Measurements from ENCODE around the gene GNA12. TPM values are rescaled to one million over a fixed set of nuclear protein-coding genes. Genes with fewer than 3 reads are reported as not detected.

GNA12 gene
- total and polyA plus RNA-seq, 4 donors, result 3.7 to 19.0 (median 11.3) TPM

DNA sequence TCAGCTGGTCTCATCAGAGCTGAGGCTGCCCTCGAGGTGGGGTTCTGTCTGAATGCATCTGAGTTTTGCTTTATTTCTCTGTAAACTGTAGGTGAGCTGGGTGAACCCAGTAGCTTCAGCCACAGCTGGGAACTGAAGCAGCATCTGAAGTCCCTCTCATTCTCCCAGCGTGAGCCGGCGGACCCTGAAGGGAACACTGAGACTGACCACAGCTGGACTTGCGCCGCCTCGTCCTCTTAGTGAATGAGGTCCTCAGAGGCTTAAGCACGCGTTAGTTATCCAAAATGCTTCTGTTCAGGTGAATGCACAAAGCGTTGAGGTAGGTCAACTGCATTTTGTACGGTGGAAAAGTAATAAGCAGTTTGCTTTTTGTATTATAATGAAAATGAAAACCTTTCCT is 79.5 kb downstream of the GNA12 start:
- 99% methylated on average over 11 of the region's 11 CpGs for WGBS

DNA sequence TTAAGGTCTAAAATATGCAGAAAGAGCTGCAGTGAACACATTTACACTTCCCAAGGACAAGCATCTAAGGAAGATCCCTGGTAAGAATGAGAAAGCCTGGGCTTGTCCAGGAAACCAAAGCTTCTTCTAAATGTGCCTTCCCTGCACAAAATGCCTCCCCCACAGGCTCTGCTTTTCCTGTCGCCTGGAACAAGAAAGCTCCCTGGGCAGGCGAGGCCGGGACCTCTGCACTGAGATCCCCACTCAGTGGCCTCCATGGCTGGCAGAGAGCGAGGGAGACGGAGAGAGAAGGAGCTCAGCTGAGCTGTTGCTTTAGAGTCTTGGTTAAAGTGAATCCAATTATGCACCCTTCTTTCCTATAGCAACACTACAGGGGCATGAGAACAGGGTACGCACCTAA is 80.5 kb downstream of the GNA12 start:
- no peaks in the 10 kb centered on the region for H3K4me1 ChIP-seq (ENCODE audit: control insufficient read depth in 4 of 4, insufficient read depth in 4 of 4, low read length in 3 of 4)
- peak overlapping the region; percentile 0 to 70 for H3K27ac ChIP-seq (ENCODE audit: low read depth in 1 of 2, low read length in 2 of 2)
- WGBS, result 81% methylated on average over 6 of the region's 6 CpGs
- no peaks in the 10 kb centered on the region for H3K36me3 ChIP-seq (ENCODE audit: control insufficient read depth in 4 of 4, insufficient read depth in 3 of 4, low read depth in 1 of 4, low read length in 3 of 4)
- no peak for DNase-seq (ENCODE audit: low spot score)
- no peaks in the 10 kb centered on the region for H3K27me3 ChIP-seq (ENCODE audit: control insufficient read depth in 4 of 4, insufficient read depth in 4 of 4, low read length in 3 of 4)
- TF ChIP-seq FOXA2 (IDR thresholded peaks at IDR 0.05) (no peak), FOXA1 (IDR thresholded peaks at IDR 0.05) (no peak), TAF1 (conservative IDR thresholded peaks at IDR 0.05) (no peak), HNF4G (IDR thresholded peaks at IDR 0.05) (no peak), GABPA (IDR thresholded peaks at IDR 0.05 in 1 of 2, conservative IDR thresholded peaks at IDR 0.05 in 1 of 2) (no peak), EGR1 (IDR thresholded peaks at IDR 0.05; ENCODE audit: low read depth in 2 of 2) (no peak), YY1 (IDR thresholded peaks at IDR 0.05) (no peak), RXRA (IDR thresholded peaks at IDR 0.05) (no peak), SP1 (IDR thresholded peaks at IDR 0.05) (no peak), RAD21 (IDR thresholded peaks at IDR 0.05) (no peak), HNF4A (conservative IDR thresholded peaks at IDR 0.05) (no peak)
- TF ChIP-seq, protein P1, sequence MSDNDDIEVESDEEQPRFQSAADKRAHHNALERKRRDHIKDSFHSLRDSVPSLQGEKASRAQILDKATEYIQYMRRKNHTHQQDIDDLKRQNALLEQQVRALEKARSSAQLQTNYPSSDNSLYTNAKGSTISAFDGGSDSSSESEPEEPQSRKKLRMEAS (IDR thresholded peaks at IDR 0.05), result no peak
- TF ChIP-seq, protein P2, sequence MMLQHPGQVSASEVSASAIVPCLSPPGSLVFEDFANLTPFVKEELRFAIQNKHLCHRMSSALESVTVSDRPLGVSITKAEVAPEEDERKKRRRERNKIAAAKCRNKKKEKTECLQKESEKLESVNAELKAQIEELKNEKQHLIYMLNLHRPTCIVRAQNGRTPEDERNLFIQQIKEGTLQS (IDR thresholded peaks at IDR 0.05), result no peak
- TF ChIP-seq, protein P3, sequence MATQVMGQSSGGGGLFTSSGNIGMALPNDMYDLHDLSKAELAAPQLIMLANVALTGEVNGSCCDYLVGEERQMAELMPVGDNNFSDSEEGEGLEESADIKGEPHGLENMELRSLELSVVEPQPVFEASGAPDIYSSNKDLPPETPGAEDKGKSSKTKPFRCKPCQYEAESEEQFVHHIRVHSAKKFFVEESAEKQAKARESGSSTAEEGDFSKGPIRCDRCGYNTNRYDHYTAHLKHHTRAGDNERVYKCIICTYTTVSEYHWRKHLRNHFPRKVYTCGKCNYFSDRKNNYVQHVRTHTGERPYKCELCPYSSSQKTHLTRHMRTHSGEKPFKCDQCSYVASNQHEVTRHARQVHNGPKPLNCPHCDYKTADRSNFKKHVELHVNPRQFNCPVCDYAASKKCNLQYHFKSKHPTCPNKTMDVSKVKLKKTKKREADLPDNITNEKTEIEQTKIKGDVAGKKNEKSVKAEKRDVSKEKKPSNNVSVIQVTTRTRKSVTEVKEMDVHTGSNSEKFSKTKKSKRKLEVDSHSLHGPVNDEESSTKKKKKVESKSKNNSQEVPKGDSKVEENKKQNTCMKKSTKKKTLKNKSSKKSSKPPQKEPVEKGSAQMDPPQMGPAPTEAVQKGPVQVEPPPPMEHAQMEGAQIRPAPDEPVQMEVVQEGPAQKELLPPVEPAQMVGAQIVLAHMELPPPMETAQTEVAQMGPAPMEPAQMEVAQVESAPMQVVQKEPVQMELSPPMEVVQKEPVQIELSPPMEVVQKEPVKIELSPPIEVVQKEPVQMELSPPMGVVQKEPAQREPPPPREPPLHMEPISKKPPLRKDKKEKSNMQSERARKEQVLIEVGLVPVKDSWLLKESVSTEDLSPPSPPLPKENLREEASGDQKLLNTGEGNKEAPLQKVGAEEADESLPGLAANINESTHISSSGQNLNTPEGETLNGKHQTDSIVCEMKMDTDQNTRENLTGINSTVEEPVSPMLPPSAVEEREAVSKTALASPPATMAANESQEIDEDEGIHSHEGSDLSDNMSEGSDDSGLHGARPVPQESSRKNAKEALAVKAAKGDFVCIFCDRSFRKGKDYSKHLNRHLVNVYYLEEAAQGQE (IDR thresholded peaks at IDR 0.05), result no peak
- TF ChIP-seq, protein P4, sequence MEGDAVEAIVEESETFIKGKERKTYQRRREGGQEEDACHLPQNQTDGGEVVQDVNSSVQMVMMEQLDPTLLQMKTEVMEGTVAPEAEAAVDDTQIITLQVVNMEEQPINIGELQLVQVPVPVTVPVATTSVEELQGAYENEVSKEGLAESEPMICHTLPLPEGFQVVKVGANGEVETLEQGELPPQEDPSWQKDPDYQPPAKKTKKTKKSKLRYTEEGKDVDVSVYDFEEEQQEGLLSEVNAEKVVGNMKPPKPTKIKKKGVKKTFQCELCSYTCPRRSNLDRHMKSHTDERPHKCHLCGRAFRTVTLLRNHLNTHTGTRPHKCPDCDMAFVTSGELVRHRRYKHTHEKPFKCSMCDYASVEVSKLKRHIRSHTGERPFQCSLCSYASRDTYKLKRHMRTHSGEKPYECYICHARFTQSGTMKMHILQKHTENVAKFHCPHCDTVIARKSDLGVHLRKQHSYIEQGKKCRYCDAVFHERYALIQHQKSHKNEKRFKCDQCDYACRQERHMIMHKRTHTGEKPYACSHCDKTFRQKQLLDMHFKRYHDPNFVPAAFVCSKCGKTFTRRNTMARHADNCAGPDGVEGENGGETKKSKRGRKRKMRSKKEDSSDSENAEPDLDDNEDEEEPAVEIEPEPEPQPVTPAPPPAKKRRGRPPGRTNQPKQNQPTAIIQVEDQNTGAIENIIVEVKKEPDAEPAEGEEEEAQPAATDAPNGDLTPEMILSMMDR (IDR thresholded peaks at IDR 0.05; ENCODE audit: low read depth, low read length, missing input control), result no peak
- TF ChIP-seq, protein P5, sequence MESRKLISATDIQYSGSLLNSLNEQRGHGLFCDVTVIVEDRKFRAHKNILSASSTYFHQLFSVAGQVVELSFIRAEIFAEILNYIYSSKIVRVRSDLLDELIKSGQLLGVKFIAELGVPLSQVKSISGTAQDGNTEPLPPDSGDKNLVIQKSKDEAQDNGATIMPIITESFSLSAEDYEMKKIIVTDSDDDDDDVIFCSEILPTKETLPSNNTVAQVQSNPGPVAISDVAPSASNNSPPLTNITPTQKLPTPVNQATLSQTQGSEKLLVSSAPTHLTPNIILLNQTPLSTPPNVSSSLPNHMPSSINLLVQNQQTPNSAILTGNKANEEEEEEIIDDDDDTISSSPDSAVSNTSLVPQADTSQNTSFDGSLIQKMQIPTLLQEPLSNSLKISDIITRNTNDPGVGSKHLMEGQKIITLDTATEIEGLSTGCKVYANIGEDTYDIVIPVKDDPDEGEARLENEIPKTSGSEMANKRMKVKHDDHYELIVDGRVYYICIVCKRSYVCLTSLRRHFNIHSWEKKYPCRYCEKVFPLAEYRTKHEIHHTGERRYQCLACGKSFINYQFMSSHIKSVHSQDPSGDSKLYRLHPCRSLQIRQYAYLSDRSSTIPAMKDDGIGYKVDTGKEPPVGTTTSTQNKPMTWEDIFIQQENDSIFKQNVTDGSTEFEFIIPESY (IDR thresholded peaks at IDR 0.05), result no peak
- no peak overlapping the region for H3K9ac ChIP-seq (ENCODE audit: low read depth in 1 of 2, low read length in 2 of 2)
- no peaks in the 10 kb centered on the region for H3K9me3 ChIP-seq (ENCODE audit: control insufficient read depth in 4 of 4, low read length in 3 of 4)
- no peak overlapping the region for H3K4me3 ChIP-seq (ENCODE audit: low read depth in 1 of 3, low read length in 3 of 3)

More for the DNA sequence above, 79.5 kb downstream of the GNA12 start:
- H3K4me3 ChIP-seq (ENCODE audit: low read depth in 1 of 3, low read length in 3 of 3), result no peak overlapping the region
- no peak overlapping the region for H3K27ac ChIP-seq (ENCODE audit: low read depth in 1 of 2, low read length in 2 of 2)
- H3K36me3 ChIP-seq (ENCODE audit: control insufficient read depth in 4 of 4, insufficient read depth in 3 of 4, low read depth in 1 of 4, low read length in 3 of 4), result no peaks in the 10 kb centered on the region
- no peaks in the 10 kb centered on the region for H3K27me3 ChIP-seq (ENCODE audit: control insufficient read depth in 4 of 4, insufficient read depth in 4 of 4, low read length in 3 of 4)
- TF ChIP-seq NR2F2 (IDR thresholded peaks at IDR 0.05), result no peak
- TF ChIP-seq, protein P4 (IDR thresholded peaks at IDR 0.05; ENCODE audit: low read depth, low read length, missing input control), result no peak
- TF ChIP-seq RXRA (IDR thresholded peaks at IDR 0.05), result no peak
- TF ChIP-seq, protein P5 (IDR thresholded peaks at IDR 0.05), result no peak
- TF ChIP-seq FOXA1 (IDR thresholded peaks at IDR 0.05), result no peak
- no peaks in the 10 kb centered on the region for H3K9me3 ChIP-seq (ENCODE audit: control insufficient read depth in 4 of 4, low read length in 3 of 4)
- no peak for DNase-seq (ENCODE audit: low spot score)
- no peaks in the 10 kb centered on the region for H3K4me1 ChIP-seq (ENCODE audit: control insufficient read depth in 4 of 4, insufficient read depth in 4 of 4, low read length in 3 of 4)
- H3K9ac ChIP-seq (ENCODE audit: low read depth in 1 of 2, low read length in 2 of 2), result no peak overlapping the region

All from liver (tissue), 9 donors.